Fibroblast of villous mesenchyme (primary cell): ENCODE data around the gene PSD2. TPM values are rescaled to one million over a fixed set of nuclear protein-coding genes. Genes with fewer than 3 reads are reported as not detected.

ENCODE experiments used
- DNase-seq: peaks from one replicate; pipeline ENCODE4 v3.0.0-alpha.2; 2010; ENCODE audit warnings: low read depth
- H3K4me3 ChIP-seq: 2 replicates; pipeline ENCODE4 v1.5.1; 2011; ENCODE audit warnings: low read depth, mild to moderate bottlenecking, low read length
- CTCF ChIP-seq: IDR thresholded peaks from 2 replicates; pipeline ENCODE4 v1.5.1; 2012; ENCODE audit warnings: low read depth, mild to moderate bottlenecking, low read length; ENCODE audit not compliant: insufficient read depth
- total RNA-seq: library from RNA; depleted of rRNA; stranded (reverse); fragments of >200 nt; gene quantifications from 2 replicates; pipeline ENCODE4 v1.2.3, GENCODE V29; 2012

The PSD2 gene
- total RNA-seq, 1 donor: not detected

DNA sequence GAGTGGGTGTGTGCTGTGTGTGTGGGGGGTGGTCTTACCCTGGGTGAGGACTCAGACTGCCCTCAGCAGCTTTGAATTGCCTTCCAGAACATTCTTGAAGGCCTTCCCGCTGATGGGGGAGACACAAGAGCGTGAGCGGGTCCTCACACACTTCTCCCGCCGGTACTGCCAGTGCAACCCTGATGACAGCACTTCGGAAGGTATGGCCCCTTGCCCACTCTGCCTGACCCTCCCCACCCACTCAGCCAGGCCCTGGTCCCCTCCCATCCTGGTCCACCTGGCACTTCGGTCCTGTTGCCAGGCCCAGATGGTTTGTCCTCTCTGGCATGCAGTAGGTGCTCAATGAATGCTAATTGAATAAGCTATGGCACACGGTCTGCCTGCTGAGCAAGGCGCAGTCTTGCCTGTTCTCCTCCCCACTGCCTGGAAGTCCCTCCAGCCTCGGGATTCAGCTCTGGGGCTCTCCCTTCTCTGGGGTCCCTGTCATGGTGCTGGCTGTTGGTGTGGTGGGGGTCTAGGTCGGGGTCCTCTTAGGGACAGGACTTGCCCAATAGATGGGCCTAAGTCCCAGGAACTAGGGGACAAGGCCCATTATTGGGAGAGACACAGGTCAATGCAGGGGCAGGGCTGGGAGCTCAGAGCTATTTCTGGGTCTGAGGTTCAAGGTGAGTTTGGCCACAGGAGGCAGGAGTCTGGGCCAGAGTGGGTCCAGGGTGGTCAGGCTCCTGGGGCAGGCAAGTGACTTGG is 26.4 kb downstream of the PSD2 start:
- no peak overlapping the region for H3K4me3 ChIP-seq
- no peak for DNase-seq
- no peak for TF ChIP-seq CTCF

DNA sequence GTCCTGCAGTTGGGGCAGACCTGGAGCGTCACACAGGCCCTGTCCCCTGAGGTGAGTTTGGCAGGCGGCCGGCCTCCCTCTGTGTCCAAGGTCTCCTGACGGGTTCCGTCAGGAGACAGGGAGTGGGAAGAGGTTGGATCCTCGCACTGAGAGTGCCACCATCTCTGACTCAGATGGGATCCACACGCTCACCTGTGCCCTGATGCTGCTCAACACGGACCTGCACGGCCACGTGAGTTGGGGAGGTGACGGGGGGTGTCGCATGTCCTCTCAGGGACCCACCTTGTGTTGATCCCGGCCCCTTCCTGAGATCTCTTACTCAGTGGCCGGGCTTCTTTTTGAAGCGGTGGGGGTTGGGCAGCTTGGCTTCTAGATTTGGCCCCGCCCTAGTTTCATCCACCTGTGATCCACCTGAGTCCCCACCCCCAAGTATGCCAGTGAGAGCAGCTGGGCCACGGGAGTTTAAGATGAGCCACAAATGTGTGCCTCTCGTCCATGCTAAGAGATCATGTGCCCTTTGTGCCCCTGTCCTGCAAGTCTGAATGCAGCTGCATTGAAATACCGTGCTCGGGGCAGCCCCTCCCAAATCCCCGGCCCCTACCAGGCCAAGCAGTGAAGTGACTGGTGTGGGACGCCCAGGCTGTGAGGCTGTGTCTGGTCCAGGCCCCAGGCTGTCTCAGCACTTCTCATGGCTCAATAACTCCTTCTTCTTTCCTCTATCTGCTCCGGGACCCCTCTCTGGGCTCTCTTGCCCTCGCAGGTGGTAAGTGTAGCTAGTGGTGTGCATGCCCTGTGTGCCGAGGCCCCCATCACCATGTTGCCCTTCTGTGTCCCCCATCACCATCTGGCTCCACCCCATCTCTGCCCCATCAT is 27.2 kb downstream of the PSD2 start:
- TF ChIP-seq CTCF: no peak
- no peak for DNase-seq
- H3K4me3 ChIP-seq: no peak overlapping the region

DNA sequence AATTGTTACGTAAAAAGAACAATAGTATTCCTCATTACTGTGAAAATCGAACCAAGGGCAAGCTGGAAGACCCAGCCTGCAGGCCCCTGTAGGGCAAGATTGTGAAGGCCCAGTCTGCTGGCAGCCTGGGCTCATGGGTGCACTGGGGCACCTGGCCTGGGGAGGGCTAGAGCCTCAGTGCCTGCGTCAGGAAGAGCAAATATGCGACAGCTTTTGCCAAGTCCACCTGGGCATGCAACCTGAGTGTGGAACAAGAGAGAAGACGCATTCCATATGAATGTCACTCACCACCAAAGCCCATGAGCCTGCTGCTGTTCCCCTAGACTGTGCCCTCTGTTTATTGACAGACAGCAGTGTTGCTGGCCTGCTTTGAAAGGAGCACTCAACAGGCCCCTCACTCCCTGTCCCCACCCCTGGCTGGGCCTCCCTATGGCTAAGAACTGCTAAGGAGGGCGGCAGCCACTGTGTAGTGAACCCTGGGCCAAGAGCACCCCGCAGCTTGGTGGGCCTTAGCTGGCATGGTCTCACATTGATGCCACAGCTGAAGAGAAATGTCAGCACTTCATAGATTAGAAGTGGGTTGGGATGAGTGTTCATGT is 28.2 kb downstream of the PSD2 start:
- no peak overlapping the region for H3K4me3 ChIP-seq
- no peak for TF ChIP-seq CTCF
- DNase-seq: no peak

GRCh38 chr5:139825690-139826089 is 30.1 kb downstream of the PSD2 start:
- TF ChIP-seq CTCF: no peak
- no peak for DNase-seq
- H3K4me3 ChIP-seq: no peak overlapping the region

- no peak for TF ChIP-seq CTCF
- no peak for DNase-seq
- H3K4me3 ChIP-seq: no peak overlapping the region
Observed at GRCh38 chr5:139828207-139828895, 32.7 kb downstream of the PSD2 start.

- DNase-seq: no peak
- H3K4me3 ChIP-seq: no peak overlapping the region
- TF ChIP-seq CTCF: no peak
Observed at GRCh38 chr5:139829471-139829870, 33.9 kb downstream of the PSD2 start.
